H1 (cell line): Measurements from ENCODE around the gene DPF3. TPM values are rescaled to one million over a fixed set of nuclear protein-coding genes. Genes with fewer than 3 reads are reported as not detected.

Source experiments
- CTCF ChIA-PET: fragments of 300-600 bp; sonication (Branson Sonifier 250); formaldehyde crosslinking; loops from one replicate; lab custom pipeline; 2021; ENCODE audit not compliant: partially characterized antibody; lab: Charles Lee
- POLR2A ChIA-PET: fragments of 300-600 bp; sonication (Branson Sonifier 250); formaldehyde crosslinking; loops from one replicate; lab custom pipeline; 2021; ENCODE audit warnings: inconsistent platforms; ENCODE audit not compliant: partially characterized antibody; lab: Charles Lee
- DNase-seq, 2 experiments: peaks; one replicate each; pipeline versions ENCODE4 v3.0.0 to v3.0.0-alpha.2; 2010 to 2022; ENCODE audit warnings: low spot score in 2 of 2, low read depth in 1 of 2, mixed read lengths in 1 of 2
- FAIRE-seq: peaks from 2 replicates; lab custom pipeline; 2011; peaks lifted over from hg19 to GRCh38; lab: Jason Lieb, UNC
- H2AFZ ChIP-seq: 2 replicates; pipeline ENCODE4 v1.8.1; 2012; ENCODE audit warnings: low read length, inconsistent platforms
- H2AK5ac ChIP-seq: 2 replicates; pipeline ENCODE4 v1.6.1; 2013; ENCODE audit warnings: low read depth, low read length
- H2BK120ac ChIP-seq: replicated peaks from 2 replicates; pipeline ENCODE3; 2013; ENCODE audit warnings: low read depth, low read length, inconsistent platforms
- H2BK12ac ChIP-seq: 2 replicates; pipeline ENCODE4 v1.6.1; 2013; ENCODE audit warnings: low read depth, low read length
- H2BK15ac ChIP-seq: 2 replicates; pipeline ENCODE4 v1.6.1; 2013; ENCODE audit warnings: low read length
- H2BK20ac ChIP-seq: 2 replicates; pipeline ENCODE4 v1.6.1; 2013; ENCODE audit warnings: low read length
- H2BK5ac ChIP-seq: 2 replicates; pipeline ENCODE4 v1.6.1; 2013; ENCODE audit warnings: low read depth, low read length
- H3K14ac ChIP-seq: 2 replicates; pipeline ENCODE4 v1.6.1; 2013; ENCODE audit warnings: inconsistent platforms; ENCODE audit not compliant: insufficient read length
- H3K18ac ChIP-seq: 2 replicates; pipeline ENCODE4 v1.6.1; 2013; ENCODE audit warnings: low read length; ENCODE audit errors: extremely low read depth
- H3K23ac ChIP-seq: 2 replicates; pipeline ENCODE4 v1.6.1; 2013; ENCODE audit warnings: inconsistent platforms; ENCODE audit not compliant: insufficient read length
- H3K23me2 ChIP-seq: 2 replicates; pipeline ENCODE4 v1.6.1; 2013; ENCODE audit warnings: low read depth, low read length
- H3K27ac ChIP-seq: 2 replicates; pipeline ENCODE4 v1.6.1; 2011; ENCODE audit warnings: low read depth, low read length, inconsistent platforms
- H3K27me3 ChIP-seq, 4 experiments: replicated peaks in 1 of 4; 1 replicate in 1 of 4; 2 replicates in 3 of 4; pipeline versions ENCODE4 v1.6.1 to v1.8.1; 2011 to 2013; ENCODE audit warnings: low read length in 3 of 4, mild to moderate bottlenecking in 3 of 4, inconsistent platforms in 2 of 4, mixed read lengths in 2 of 4, moderate library complexity in 1 of 4; ENCODE audit not compliant: control insufficient read depth in 3 of 4, insufficient read depth in 3 of 4; ENCODE audit errors: extremely low read depth in 1 of 4
- H3K36me3 ChIP-seq, 4 experiments: 2 replicates each; pipeline versions ENCODE4 v1.6.1 to v1.8.1; 2011 to 2013; ENCODE audit warnings: mild to moderate bottlenecking in 4 of 4, low read length in 3 of 4, moderate library complexity in 2 of 4, control low read depth in 1 of 4, inconsistent platforms in 1 of 4; ENCODE audit not compliant: insufficient read depth in 4 of 4, control insufficient read depth in 2 of 4
- H3K4ac ChIP-seq: replicated peaks from 2 replicates; pipeline ENCODE3; 2013; ENCODE audit warnings: low read length, low read depth, mixed read lengths, inconsistent platforms; ENCODE audit not compliant: insufficient read length
- H3K4me1 ChIP-seq, 4 experiments: replicated peaks in 1 of 4; 1 replicate in 1 of 4; 2 replicates in 3 of 4; pipeline versions ENCODE4 v1.6.1 to v1.8.1; 2011 to 2013; ENCODE audit warnings: low read length in 3 of 4, inconsistent platforms in 2 of 4, mixed read lengths in 1 of 4; ENCODE audit not compliant: insufficient read depth in 4 of 4, control insufficient read depth in 3 of 4
- H3K4me2 ChIP-seq, 2 experiments: 2 replicates each; pipeline versions ENCODE4 v1.6.1 to v1.8.1; 2011 to 2013; ENCODE audit warnings: low read depth in 2 of 2, low read length in 2 of 2, control low read depth in 1 of 2, inconsistent platforms in 1 of 2, mild to moderate bottlenecking in 1 of 2; ENCODE audit not compliant: insufficient read depth in 1 of 2
- H3K4me3 ChIP-seq, 4 experiments: fragments of 200-600, 300-600 bp in 1 of 4; sonication (generic), shearing (Covaris generic), sonication (Bioruptor Twin) in 1 of 4; 2 replicates each; pipeline versions ENCODE4 v1.5.1 to v1.8.1; 2011 to 2016; ENCODE audit warnings: low read length in 4 of 4, low read depth in 3 of 4, control low read depth in 2 of 4, inconsistent platforms in 2 of 4, mild to moderate bottlenecking in 2 of 4, mixed read lengths in 1 of 4, moderate library complexity in 1 of 4; ENCODE audit not compliant: insufficient read depth in 2 of 4; ENCODE audit errors: extremely low read depth in 1 of 4
- H3K56ac ChIP-seq: replicated peaks from 2 replicates; pipeline ENCODE3; 2013; ENCODE audit warnings: low read depth, mild to moderate bottlenecking, mixed read lengths, low read length, inconsistent platforms; ENCODE audit not compliant: insufficient read length
- H3K79me1 ChIP-seq: 2 replicates; pipeline ENCODE4 v1.6.1; 2013; ENCODE audit warnings: low read depth, low read length, control low read depth
- H3K79me2 ChIP-seq, 2 experiments: 2 replicates each; pipeline versions ENCODE4 v1.6.1 to v1.8.1; 2012 to 2013; ENCODE audit warnings: low read length in 2 of 2, mild to moderate bottlenecking in 2 of 2, inconsistent platforms in 1 of 2; ENCODE audit not compliant: insufficient read depth in 2 of 2, control insufficient read depth in 1 of 2
- H3K9ac ChIP-seq, 4 experiments: replicated peaks in 1 of 4; 1 replicate in 1 of 4; 2 replicates in 3 of 4; pipeline versions ENCODE4 v1.6.1 to v1.8.1; 2011 to 2013; ENCODE audit warnings: low read depth in 3 of 4, low read length in 3 of 4, control low read depth in 2 of 4, mild to moderate bottlenecking in 2 of 4, moderate library complexity in 2 of 4, inconsistent platforms in 1 of 4; ENCODE audit errors: extremely low read depth in 1 of 4
- H3K9me3 ChIP-seq, 2 experiments: 2 replicates each; pipeline versions ENCODE4 v1.6.1 to v1.8.1; 2012 to 2013; ENCODE audit warnings: mild to moderate bottlenecking in 2 of 2, moderate library complexity in 2 of 2, control low read depth in 1 of 2, inconsistent platforms in 1 of 2, low read depth in 1 of 2, low read length in 1 of 2, mixed read lengths in 1 of 2; ENCODE audit not compliant: insufficient read depth in 2 of 2
- H4K20me1 ChIP-seq, 2 experiments: replicated peaks in 1 of 2; 2 replicates each; pipeline versions ENCODE3 to v1.8.1; 2011 to 2013; ENCODE audit warnings: inconsistent platforms in 2 of 2, low read length in 2 of 2, mild to moderate bottlenecking in 1 of 2; ENCODE audit not compliant: insufficient read depth in 2 of 2, control insufficient read depth in 1 of 2
- H4K5ac ChIP-seq: 2 replicates; pipeline ENCODE4 v1.6.1; 2013; ENCODE audit warnings: low read length, low read depth, mixed read lengths, inconsistent platforms; ENCODE audit not compliant: insufficient read length
- H4K8ac ChIP-seq: 2 replicates; pipeline ENCODE4 v1.8.0; 2013; ENCODE audit warnings: mild to moderate bottlenecking, moderate library complexity, low read length, inconsistent platforms; ENCODE audit not compliant: insufficient read depth; ENCODE audit errors: extremely low read depth
- H4K91ac ChIP-seq: replicated peaks from 2 replicates; pipeline ENCODE3; 2013; ENCODE audit warnings: low read length, mixed read lengths, inconsistent platforms; ENCODE audit not compliant: insufficient read length
- CTBP2 ChIP-seq: IDR thresholded peaks from 2 replicates; pipeline ENCODE4 v1.7.0; 2011; ENCODE audit warnings: borderline replicate concordance, mild to moderate bottlenecking, moderate library complexity, mixed read lengths, low read length; ENCODE audit not compliant: insufficient read depth, insufficient read length
- KDM1A ChIP-seq: fragments of 200-600, 300-600 bp; sonication (generic); IDR thresholded peaks from 2 replicates; pipeline ENCODE4 v1.7.1; 2016; ENCODE audit warnings: mild to moderate bottlenecking, low read length, borderline replicate concordance
- POLR2AphosphoS5 ChIP-seq: IDR thresholded peaks from 2 replicates; pipeline ENCODE4 v1.6.1; 2011; ENCODE audit warnings: low read depth, low read length
- RXRA ChIP-seq: IDR thresholded peaks from 2 replicates; pipeline ENCODE4 v1.6.1; 2011; ENCODE audit warnings: low read depth, mild to moderate bottlenecking, low read length, moderate library complexity; ENCODE audit not compliant: insufficient read depth
- WGBS, 2 experiments: shearing (Covaris generic) in 1 of 2; methylation state at CpG; one replicate each; pipeline versions ENCODE4 v1.1.6 to v1.1.7; 2013 to 2015; ENCODE audit warnings: low lambda C conversion rate in 2 of 2, mixed read lengths in 2 of 2, inconsistent platforms in 1 of 2, low coverage in 1 of 2, missing lambda C conversion rate in 1 of 2; ENCODE audit not compliant: insufficient replicate concordance in 2 of 2, insufficient coverage in 1 of 2, insufficient read length in 1 of 2; ENCODE audit errors: extremely low coverage in 1 of 2, missing lambda C conversion rate in 1 of 2; 5-methylcytosine and 5-hydroxymethylcytosine counted together
- polyA plus RNA-seq, 7 experiments: library from polyadenylated mRNA; depleted of rRNA in 3 of 7; stranded (reverse) in 5 of 7; unstranded in 2 of 7; fragments of >200 nt in 5 of 7; fragments of 200-250 nt in 2 of 7; gene quantifications; 1 replicate in 5 of 7; 2 replicates in 1 of 7; 4 replicates in 1 of 7; pipeline versions ENCODE4 v1.2.1 to v1.2.3, GENCODE V29; 2011 to 2013; ENCODE audit warnings: missing spikeins in 2 of 7, mixed read lengths in 2 of 7
- total RNA-seq: library from RNA; stranded (reverse); fragmentation: NEBNext Ultra II Directional; extraction: Animal tissue kit (Norgen Biotek cat#: 25700); gene quantifications from 2 replicates; pipeline ENCODE4 v1.2.1, GENCODE V29; 2021

DPF3 gene
- total and polyA plus RNA-seq, 2 of the 8 experiments (the other 6 are each of a cell fraction or from before 2014, with no cell fraction given): 0.19 TPM; not detected in 1

- Histone ChIP-seq H4K8ac (no peak overlapping the region), H3K36me3 (no peaks in the 10 kb centered on the region), H3K79me1 (no peaks in the 10 kb centered on the region), H3K23me2 (peaks cover 4% of the 10 kb centered on the region), H3K4me2 (no peak overlapping the region), H2BK5ac (no peak overlapping the region), H2BK20ac (no peak overlapping the region), H4K20me1 (no peaks in the 10 kb centered on the region), H2BK15ac (no peak overlapping the region), H2BK120ac (no peak overlapping the region), H3K4me3 (no peak overlapping the region), H2AK5ac (no peak overlapping the region), H3K9me3 (peaks cover 0 to 2% of the 10 kb centered on the region in 2 experiments; a peak in 1 of 4 replicates), H3K9ac (no peak overlapping the region), H3K18ac (no peak overlapping the region), H3K56ac (no peak overlapping the region), H3K23ac (no peak overlapping the region), H3K27me3 (peaks cover 17 to 33% (median 30%) of the 10 kb centered on the region in 4 experiments), H3K4me1 (peaks cover 14 to 31% (median 17%) of the 10 kb centered on the region in 4 experiments), H2BK12ac (no peak overlapping the region), H3K14ac (no peak overlapping the region), H3K79me2 (no peaks in the 10 kb centered on the region), H3K27ac (no peak overlapping the region), H2AFZ (no peak overlapping the region), H4K91ac (no peak overlapping the region), H4K5ac (no peak overlapping the region), H3K4ac (no peak overlapping the region)
- DNase-seq: no peak
- WGBS, 2 experiments: 79% methylated on average over 2 of the region's 2 CpGs; no CpG with 5 or more reads in 1 of the 2 experiments
- no peak for FAIRE-seq
- TF ChIP-seq CTBP2 (no peak), RXRA (no peak), KDM1A (no peak), POLR2AphosphoS5 (no peak)
- CTCF ChIA-PET: interaction anchor here (0.6 to 1.4 kb wide), 6 partner anchors 12 to 387 kb away, joined by 3 read pairs; no protein-coding TSS in a partner anchor
- POLR2A ChIA-PET: interaction anchor here (0.6 kb wide), 1 partner anchor 1140 kb away, joined by 3 read pairs; no protein-coding TSS in a partner anchor
These were observed 5.2 kb downstream of the DPF3 start for GRCh38 chr14:72888636-72889201.
